Panc1 (cell line): ENCODE results near the gene KBTBD2. TPM values are rescaled to one million over a fixed set of nuclear protein-coding genes. Genes with fewer than 3 reads are reported as not detected.
"Not testable (repeated sequence)": the region's sequence is repeated elsewhere in the genome, so short reads cannot be mapped to it uniquely, and the experiment has no call there.

Experiments used
- ATAC-seq: fragments of 200-7000 bp; cut with Tn5 transposase; 2 replicates; pipeline ENCODE4 v1.9.1; 2020; ENCODE audit warnings: mild to moderate bottlenecking, moderate library complexity
- BruUV-seq: library from RNA; stranded (reverse); fragments of 400-500 nt; replicated peaks from 2 replicates; lab custom pipeline; 2021; lab: Mats Ljungman, UMichigan
- CTCF ChIA-PET: fragments of 300-600 bp; sonication (Branson Sonifier 250); formaldehyde crosslinking; loops from one replicate; lab custom pipeline; 2022; ENCODE audit warnings: antibody characterized with exemption; lab: Charles Lee
- POLR2A ChIA-PET: fragments of 300-600 bp; sonication (Branson Sonifier 250); formaldehyde crosslinking; loops from one replicate; lab custom pipeline; 2022; ENCODE audit warnings: antibody characterized with exemption; lab: Charles Lee
- DNase-seq: peaks from one replicate; pipeline ENCODE4 v3.0.0-alpha.2; 2010; ENCODE audit warnings: low read depth, low spot score
- H3K27ac ChIP-seq: 2 replicates; pipeline ENCODE4 v1.5.1; 2011; ENCODE audit warnings: mild to moderate bottlenecking, low read length, inconsistent platforms
- H3K27me3 ChIP-seq: fragments of 200-500 bp; sonication (Bioruptor generic); 2 replicates; pipeline ENCODE4 v1.6.0; 2014; ENCODE audit warnings: low read length, inconsistent platforms; ENCODE audit not compliant: control insufficient read depth, insufficient read depth
- H3K36me3 ChIP-seq: fragments of 200-500 bp; sonication (Bioruptor generic); 2 replicates; pipeline ENCODE4 v1.5.1; 2014; ENCODE audit warnings: inconsistent platforms, mild to moderate bottlenecking, low read length, moderate library complexity; ENCODE audit not compliant: control insufficient read depth, insufficient read depth
- H3K4me1 ChIP-seq: 2 replicates; pipeline ENCODE4 v1.5.1; 2011; ENCODE audit warnings: inconsistent platforms, mild to moderate bottlenecking, low read length, moderate library complexity; ENCODE audit not compliant: control insufficient read depth, insufficient read depth
- H3K4me3 ChIP-seq, 2 experiments: 2 replicates each; pipeline ENCODE4 v1.5.1; 2011 to 2012; ENCODE audit warnings: low read depth in 2 of 2, low read length in 2 of 2, mild to moderate bottlenecking in 2 of 2, inconsistent platforms in 1 of 2, moderate library complexity in 1 of 2
- H3K9me3 ChIP-seq: fragments of 200-500 bp; sonication (Bioruptor generic); 2 replicates; pipeline ENCODE4 v1.5.1; 2014; ENCODE audit warnings: low read depth, mild to moderate bottlenecking, inconsistent platforms, low read length, moderate library complexity; ENCODE audit not compliant: control insufficient read depth, insufficient read depth
- CTCF ChIP-seq: fragments of 450-650 bp; IDR thresholded peaks from 2 replicates; pipeline ENCODE4 v1.5.1; 2017; ENCODE audit warnings: mild to moderate bottlenecking
- POLR2AphosphoS5 ChIP-seq: IDR thresholded peaks from 2 replicates; pipeline ENCODE4 v1.6.1; 2012; ENCODE audit warnings: mild to moderate bottlenecking, low read depth, low read length, moderate library complexity
- REST ChIP-seq, 2 experiments: IDR thresholded peaks; 2 replicates each; pipeline ENCODE4 v1.6.1; 2011 to 2012; ENCODE audit warnings: low read depth in 2 of 2, control low read depth in 1 of 2, low read length in 1 of 2, mild to moderate bottlenecking in 1 of 2, moderate library complexity in 1 of 2; ENCODE audit not compliant: insufficient read depth in 1 of 2
- SIN3A ChIP-seq: IDR thresholded peaks from 2 replicates; pipeline ENCODE4 v1.6.1; 2012; ENCODE audit warnings: low read depth, mild to moderate bottlenecking, low read length, moderate library complexity, borderline replicate concordance; ENCODE audit not compliant: insufficient read depth
- TCF7L2 ChIP-seq: IDR thresholded peaks from 2 replicates; pipeline ENCODE4 v1.6.1; 2011; ENCODE audit warnings: mild to moderate bottlenecking, low read depth, low read length, inconsistent platforms
- in situ Hi-C: cut with HindIII; loops from 2 replicates; pipeline ENCODE4 v1.10.0; 2016; ENCODE audit warnings: low sequenced_read_pairs, low pct_unique_long_range_greater_than_20kb
- intact Hi-C: fragments of 100-400 bp; cut with micrococcal nuclease; formaldehyde crosslinking; loops from one replicate; pipeline ENCODE4 v1.10.0; 2022; ENCODE audit not compliant: unreplicated experiment
- total RNA-seq: library from RNA; stranded (reverse); gene quantifications from one replicate; pipeline ENCODE4 v1.2.1, GENCODE V29; 2021; ENCODE audit not compliant: unreplicated experiment

KBTBD2 gene
- total RNA-seq, 1 experiment from 2014 or later: 36.8 TPM

GRCh38 chr7:32921896-32922295 lies 30.3 kb upstream of the KBTBD2 start:
- ChIA-PET POLR2A (no interaction called here), CTCF (no interaction called here)
- DNase-seq (no peak), ATAC-seq (no peak)
- in situ Hi-C loops: no loop called here
- no peaks in the 10 kb centered on the region for H3K9me3 ChIP-seq
- peaks cover 15% of the 10 kb centered on the region for H3K36me3 ChIP-seq
- no peak overlapping the region for H3K4me3 ChIP-seq
- H3K4me1 ChIP-seq: no peaks in the 10 kb centered on the region
- intact Hi-C loops: no loop called here
- no peak for TF ChIP-seq POLR2AphosphoS5
- TF ChIP-seq CTCF: no peak
- TF ChIP-seq REST (IDR thresholded peaks at IDR 0.05; ENCODE audit: insufficient read depth in 1 of 2, low read depth in 2 of 2, low read length in 1 of 2): no peak
- TF ChIP-seq SIN3A: no peak
- no peak for TF ChIP-seq TCF7L2
- no peaks in the 10 kb centered on the region for H3K27me3 ChIP-seq
- no peak overlapping the region for H3K27ac ChIP-seq
- no TSS peak for BruUV-seq

DNA sequence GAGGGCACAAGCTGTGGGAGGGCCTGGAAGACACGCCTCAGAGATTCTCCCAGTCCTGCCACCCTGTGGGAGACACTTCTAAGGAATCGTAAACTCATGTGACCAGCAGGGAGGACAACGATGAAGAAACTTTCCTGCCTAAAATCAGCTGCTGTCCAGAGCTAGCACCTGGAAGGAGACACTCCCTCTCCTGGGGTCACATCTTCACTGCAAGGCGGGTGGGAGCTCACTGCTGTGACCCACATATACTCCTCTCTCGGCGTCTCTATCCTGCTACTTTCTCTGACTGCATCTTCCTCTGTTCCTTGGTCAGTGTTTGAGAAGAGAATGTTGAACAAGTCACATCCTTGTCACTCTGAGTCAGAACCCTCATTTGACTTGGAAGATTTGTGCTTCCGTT lies 25.4 kb upstream of the KBTBD2 start:
- ATAC-seq, H3K4me1 ChIP-seq, in situ Hi-C loops, H3K9me3 ChIP-seq, intact Hi-C loops, H3K4me3 ChIP-seq, CTCF ChIA-PET, H3K27ac ChIP-seq, DNase-seq, H3K27me3 ChIP-seq: not testable (repeated sequence)
- POLR2A ChIA-PET: interaction anchor here (0.6 kb wide), 1 partner anchor 23 kb away, joined by 3 read pairs; no protein-coding TSS in a partner anchor
- TSS peak; percentile 65 for BruUV-seq
- H3K36me3 ChIP-seq: peaks cover 17% of the 10 kb centered on the region

DNA sequence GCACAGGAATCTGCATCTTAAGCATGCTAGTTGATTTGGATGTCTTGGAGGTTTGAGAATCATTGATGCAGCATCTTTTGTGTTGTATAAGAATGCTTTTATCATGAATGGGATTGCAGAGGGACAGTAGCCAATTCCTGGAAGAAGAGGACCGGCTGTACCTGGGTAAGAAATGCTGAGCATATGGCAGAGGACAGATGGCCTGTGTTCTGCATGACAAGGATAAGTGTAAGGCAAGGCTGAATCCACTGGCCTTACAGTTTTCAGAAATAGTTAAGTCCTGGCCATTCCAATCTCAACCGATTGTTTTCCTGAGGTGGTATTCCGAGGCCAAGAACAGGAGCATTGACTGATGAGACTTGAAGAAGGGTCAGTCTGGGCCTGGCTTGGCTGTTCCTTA lies 24.4 kb upstream of the KBTBD2 start:
- no TSS peak for BruUV-seq
- no peak overlapping the region for H3K27ac ChIP-seq
- H3K9me3 ChIP-seq: no peaks in the 10 kb centered on the region
- CTCF ChIA-PET: no interaction called here
- H3K36me3 ChIP-seq: peaks cover 13% of the 10 kb centered on the region
- in situ Hi-C loops: no loop called here
- intact Hi-C loops: no loop called here
- no peak for DNase-seq
- POLR2A ChIA-PET: no interaction called here
- no peaks in the 10 kb centered on the region for H3K4me1 ChIP-seq
- no peaks in the 10 kb centered on the region for H3K27me3 ChIP-seq
- no peak for ATAC-seq
- TF ChIP-seq POLR2AphosphoS5: no peak
- no peak for TF ChIP-seq SIN3A
- no peak for TF ChIP-seq CTCF
- TF ChIP-seq TCF7L2: no peak
- no peak for TF ChIP-seq REST (IDR thresholded peaks at IDR 0.05; ENCODE audit: insufficient read depth in 1 of 2, low read depth in 2 of 2, low read length in 1 of 2)
- no peak overlapping the region for H3K4me3 ChIP-seq
